Upper lobe of left lung (tissue), 6 donors: ENCODE results near the gene VASN. TPM values are rescaled to one million over a fixed set of nuclear protein-coding genes. Genes with fewer than 3 reads are reported as not detected.

Experiments used
- ATAC-seq, 2 donors: fragments of 200-7000 bp; cut with Tn5 transposase; one replicate each; pipeline ENCODE4 v1.9.1; 2022; ENCODE audit warnings: mild to moderate bottlenecking in 2 of 2, moderate library complexity in 2 of 2; ENCODE audit not compliant: low FRiP score in 2 of 2
- DNase-seq, 2 donors: peaks; one replicate each; pipeline ENCODE4 v3.0.0-alpha.2; 2019 to 2020
- H3K27ac ChIP-seq, 4 donors: fragments of 200-600 bp; sonication (generic); one replicate each; pipeline ENCODE4 v1.5.1; 2016 to 2019
- H3K27me3 ChIP-seq, 4 donors: fragments of 200-600 bp; sonication (generic); one replicate each; pipeline ENCODE4 v1.5.1; 2017 to 2019
- H3K36me3 ChIP-seq, 4 donors: fragments of 200-600 bp; sonication (generic); one replicate each; pipeline ENCODE4 v1.5.1; 2016 to 2019
- H3K4me1 ChIP-seq, 4 donors: fragments of 200-600 bp; sonication (generic); one replicate each; pipeline ENCODE4 v1.5.1; 2018 to 2019
- H3K4me3 ChIP-seq, 4 donors: fragments of 200-600 bp; sonication (generic); one replicate each; pipeline ENCODE4 v1.5.1; 2017 to 2019; ENCODE audit warnings: mild to moderate bottlenecking in 2 of 4, moderate library complexity in 1 of 4
- H3K9me3 ChIP-seq, 4 donors: fragments of 200-600 bp; sonication (generic); one replicate each; pipeline ENCODE4 v1.5.1; 2018 to 2019
- CTCF ChIP-seq, 6 experiments: fragments of 450-650 bp in 4 of 6; fragments of 200-600 bp in 2 of 6; sonication (generic) in 2 of 6; IDR thresholded peaks; one replicate each; pipeline ENCODE4 v1.5.1; 2016 to 2019; ENCODE audit warnings: antibody characterized with exemption in 6 of 6
- EP300 ChIP-seq, 4 donors: sonication (generic); formaldehyde crosslinking; IDR thresholded peaks; one replicate each; pipeline ENCODE4 v1.5.1; 2017; ENCODE audit warnings: antibody characterized with exemption in 4 of 4, control low read depth in 2 of 4
- POLR2A ChIP-seq, 4 donors: fragments of 450-650 bp; IDR thresholded peaks; one replicate each; pipeline ENCODE4 v1.5.1; 2016 to 2017; ENCODE audit warnings: antibody characterized with exemption in 4 of 4, mild to moderate bottlenecking in 2 of 4
- POLR2AphosphoS5 ChIP-seq, 2 donors: sonication (generic); formaldehyde crosslinking; IDR thresholded peaks; one replicate each; pipeline ENCODE4 v1.5.1; 2017; ENCODE audit warnings: antibody characterized with exemption in 2 of 2
- WGBS, 2 donors: methylation state at CpG; one replicate each; pipeline ENCODE4 v1.1.5; 2017 to 2018; 5-methylcytosine and 5-hydroxymethylcytosine counted together
- total RNA-seq, 6 donors: library from RNA; depleted of rRNA in 4 of 6; stranded (reverse); fragments of >200 nt in 4 of 6; gene quantifications; one replicate each; pipeline versions ENCODE4 v1.1.0 to v1.2.1, GENCODE V29; 2016 to 2021
- donor health status: DM: no; HTN: no; CAD: no; lungs with moderate emphysema.
- donor health status: DM: no; HTN: yes; CAD: no; lungs with severe emphysema.

The VASN gene
- total RNA-seq, 6 donors from 2014 or later = 11.4 to 40.6 (median 30.2) TPM

GRCh38 chr16:4358831-4359561, 12.7 kb upstream of the VASN start:
- no peaks in the 10 kb centered on the region for H3K9me3 ChIP-seq
- WGBS, 2 donors = 55 to 59% methylated on average over 17 to 19 of the region's 19 CpGs
- ATAC-seq (peak; percentile 74 to 80), DNase-seq (peak; percentile 57 to 90)
- H3K36me3 ChIP-seq = peaks cover 2 to 74% (median 51%) of the 10 kb centered on the region in 4 donors
- no peak for TF ChIP-seq POLR2AphosphoS5 (IDR thresholded peaks at IDR 0.05)
- TF ChIP-seq CTCF (IDR thresholded peaks at IDR 0.05) = peak; percentile 94 to 99 (median 96)
- H3K27ac ChIP-seq = no peak overlapping the region
- peaks cover 0 to 5% (median 0%) of the 10 kb centered on the region in 4 donors for H3K4me1 ChIP-seq
- no peaks in the 10 kb centered on the region for H3K27me3 ChIP-seq
- no peak overlapping the region for H3K4me3 ChIP-seq

DNA sequence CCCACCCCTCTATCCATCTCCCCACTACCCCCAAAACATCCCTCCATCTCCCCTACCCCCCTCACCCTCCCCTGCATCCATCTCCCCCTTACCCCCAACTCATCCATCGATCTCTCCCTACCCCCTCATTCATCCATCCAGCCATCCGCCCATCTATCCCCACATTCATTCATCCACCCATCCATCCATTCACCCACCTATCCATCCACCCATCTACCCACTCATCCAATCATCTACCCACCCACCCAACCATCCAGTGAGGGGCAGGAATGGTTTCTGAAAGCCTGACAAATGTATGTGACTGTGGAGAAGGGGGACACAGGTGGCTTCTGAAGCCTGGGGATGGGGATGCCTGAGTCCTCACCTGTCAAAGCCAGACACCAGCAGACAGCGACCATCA, 11.7 kb upstream of the VASN start:
- no peak for DNase-seq
- H3K36me3 ChIP-seq = peaks cover 5 to 75% (median 54%) of the 10 kb centered on the region in 4 donors
- TF ChIP-seq POLR2A (IDR thresholded peaks at IDR 0.05) = no peak
- no peak for TF ChIP-seq CTCF (IDR thresholded peaks at IDR 0.05)
- TF ChIP-seq EP300 (IDR thresholded peaks at IDR 0.05) = no peak
- no peak for TF ChIP-seq POLR2AphosphoS5 (IDR thresholded peaks at IDR 0.05)
- H3K9me3 ChIP-seq = no peaks in the 10 kb centered on the region
- no peaks in the 10 kb centered on the region for H3K27me3 ChIP-seq
- peaks cover 0 to 5% (median 0%) of the 10 kb centered on the region in 4 donors for H3K4me1 ChIP-seq
- no peak overlapping the region for H3K27ac ChIP-seq
- 90 to 93% methylated on average over 3 of the region's 3 CpGs for WGBS, 2 donors
- H3K4me3 ChIP-seq = no peak overlapping the region
- no peak for ATAC-seq

GRCh38 chr16:4360538-4361021, 11.1 kb upstream of the VASN start:
- TF ChIP-seq POLR2AphosphoS5 (IDR thresholded peaks at IDR 0.05) (no peak), CTCF (IDR thresholded peaks at IDR 0.05) (no peak), POLR2A (IDR thresholded peaks at IDR 0.05) (no peak), EP300 (IDR thresholded peaks at IDR 0.05) (no peak)
- no peak overlapping the region for H3K27ac ChIP-seq
- no peak for ATAC-seq
- no peaks in the 10 kb centered on the region for H3K27me3 ChIP-seq
- H3K36me3 ChIP-seq = peaks cover 5 to 78% (median 57%) of the 10 kb centered on the region in 4 donors
- H3K4me1 ChIP-seq = peaks cover 0 to 5% (median 0%) of the 10 kb centered on the region in 4 donors
- peak in 1 of 2 donors; percentile 58 for DNase-seq
- H3K9me3 ChIP-seq = no peaks in the 10 kb centered on the region
- H3K4me3 ChIP-seq = no peak overlapping the region
- 89 to 92% methylated on average over 9 to 10 of the region's 11 CpGs for WGBS, 2 donors

- no peak for ATAC-seq
Measured at GRCh38 chr16:4361033-4361943, 10.4 kb upstream of the VASN start.

More at GRCh38 chr16:4361033-4361943, 10.4 kb upstream of the VASN start:
- H3K27me3 ChIP-seq = no peaks in the 10 kb centered on the region
- H3K9me3 ChIP-seq = no peaks in the 10 kb centered on the region
- H3K4me3 ChIP-seq = no peak overlapping the region
- H3K27ac ChIP-seq = no peak overlapping the region
- TF ChIP-seq POLR2AphosphoS5 (IDR thresholded peaks at IDR 0.05) (no peak), EP300 (IDR thresholded peaks at IDR 0.05) (no peak), POLR2A (IDR thresholded peaks at IDR 0.05) (no peak), CTCF (IDR thresholded peaks at IDR 0.05) (no peak)
- peak in 1 of 2 donors; percentile 70 for DNase-seq
- peaks cover 5 to 78% (median 56%) of the 10 kb centered on the region in 4 donors for H3K36me3 ChIP-seq
- H3K4me1 ChIP-seq = peaks cover 0 to 5% (median 0%) of the 10 kb centered on the region in 4 donors
- WGBS, 2 donors = 96 to 100% methylated on average over 1 to 23 of the region's 28 CpGs
